ENCODE measurements around the gene HOXB5. TPM values are rescaled to one million over a fixed set of nuclear protein-coding genes. Genes with fewer than 3 reads are reported as not detected.

HOXB5 gene
- total and polyA plus RNA-seq, 12 donors, result 0.06 to 0.18 (median 0.15) TPM; not detected in 9

DNA sequence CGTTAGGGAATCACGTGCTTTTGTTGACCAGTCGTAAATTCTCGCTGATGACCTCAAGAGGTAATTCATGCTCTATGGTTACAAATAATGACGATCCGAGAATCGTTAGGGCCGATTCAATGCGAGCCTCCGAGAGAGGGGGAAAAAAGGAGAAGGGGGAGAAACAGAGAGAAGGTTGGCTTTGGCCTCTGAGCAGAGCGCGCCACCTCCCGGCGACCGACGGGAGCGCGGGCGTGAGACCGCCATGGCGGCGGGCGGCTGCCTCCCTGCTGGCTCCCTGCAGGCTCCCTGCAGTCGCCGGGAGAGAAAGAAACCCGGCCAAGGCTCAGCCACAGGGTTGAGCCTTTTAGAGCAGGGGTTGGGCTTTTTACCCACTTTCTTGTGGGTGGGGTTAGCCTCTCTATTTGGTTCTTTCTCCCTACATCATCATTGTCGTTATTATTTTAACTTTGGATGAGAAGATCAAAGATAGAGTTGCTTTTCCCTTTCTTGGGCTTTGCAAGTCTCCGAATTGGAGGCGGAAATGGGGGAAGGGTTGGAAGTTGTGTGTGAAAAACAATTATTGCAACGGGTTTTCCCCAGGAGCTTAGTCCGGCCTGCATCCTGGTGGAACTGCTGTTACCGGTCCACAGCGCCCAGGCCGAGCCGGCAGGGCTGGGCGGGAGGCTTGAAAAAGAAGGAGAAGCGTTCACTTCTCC is 410 bp upstream of the HOXB5 start:
- no peaks in the 10 kb centered on the region for H3K9me3 ChIP-seq
- 6 to 8% methylated on average over 37 of the region's 37 CpGs for WGBS, 2 donors
- no peaks in the 10 kb centered on the region for H3K36me3 ChIP-seq
- peaks cover 55 to 100% (median 100%) of the 10 kb centered on the region in 7 donors for H3K27me3 ChIP-seq
- intact Hi-C loops (cut with DNase I), result loop anchor here in 6 of 10 donors (5.0 to 10.0 kb wide), 5 partner anchors 102 to 259 kb away; no protein-coding TSS in a partner anchor
- peak in 6 of 8 donors; percentile 39 to 72 (median 52) for ATAC-seq
- peak; percentile 32 to 76 for DNase-seq
- TF ChIP-seq, protein P1, sequence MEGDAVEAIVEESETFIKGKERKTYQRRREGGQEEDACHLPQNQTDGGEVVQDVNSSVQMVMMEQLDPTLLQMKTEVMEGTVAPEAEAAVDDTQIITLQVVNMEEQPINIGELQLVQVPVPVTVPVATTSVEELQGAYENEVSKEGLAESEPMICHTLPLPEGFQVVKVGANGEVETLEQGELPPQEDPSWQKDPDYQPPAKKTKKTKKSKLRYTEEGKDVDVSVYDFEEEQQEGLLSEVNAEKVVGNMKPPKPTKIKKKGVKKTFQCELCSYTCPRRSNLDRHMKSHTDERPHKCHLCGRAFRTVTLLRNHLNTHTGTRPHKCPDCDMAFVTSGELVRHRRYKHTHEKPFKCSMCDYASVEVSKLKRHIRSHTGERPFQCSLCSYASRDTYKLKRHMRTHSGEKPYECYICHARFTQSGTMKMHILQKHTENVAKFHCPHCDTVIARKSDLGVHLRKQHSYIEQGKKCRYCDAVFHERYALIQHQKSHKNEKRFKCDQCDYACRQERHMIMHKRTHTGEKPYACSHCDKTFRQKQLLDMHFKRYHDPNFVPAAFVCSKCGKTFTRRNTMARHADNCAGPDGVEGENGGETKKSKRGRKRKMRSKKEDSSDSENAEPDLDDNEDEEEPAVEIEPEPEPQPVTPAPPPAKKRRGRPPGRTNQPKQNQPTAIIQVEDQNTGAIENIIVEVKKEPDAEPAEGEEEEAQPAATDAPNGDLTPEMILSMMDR (IDR thresholded peaks at IDR 0.05), result peak; percentile 63 to 92 (median 78)
- H3K4me3 ChIP-seq, result peak overlapping the region in 3 of 10 donors; percentile 36 to 40 (median 38)
- H3K27ac ChIP-seq, result peak overlapping the region in 1 of 10 donors; percentile 6
- peaks cover 3 to 52% (median 22%) of the 10 kb centered on the region in 9 donors for H3K4me1 ChIP-seq

DNA sequence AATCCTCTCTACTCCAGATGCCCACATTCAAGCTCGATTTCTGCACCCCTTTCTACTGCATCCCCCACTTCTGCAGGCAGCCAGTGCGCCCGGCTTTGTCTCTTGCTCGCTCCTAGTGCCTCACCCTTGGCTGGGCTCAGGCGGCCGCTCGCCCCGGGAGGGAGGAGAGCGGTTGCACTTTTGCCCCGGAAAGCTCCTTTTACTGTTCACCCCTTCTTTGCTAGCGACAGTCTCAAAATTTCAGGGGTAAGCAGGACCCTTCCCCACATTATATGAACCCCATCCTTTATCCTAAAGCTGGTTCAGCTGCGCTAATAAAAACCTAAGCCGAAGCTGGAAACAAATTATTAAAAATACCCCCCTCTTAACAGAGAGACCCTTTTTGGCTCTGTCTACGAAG is 1.0 kb downstream of the HOXB5 start:
- no peak for ATAC-seq
- Histone ChIP-seq H3K27ac (no peak overlapping the region), H3K4me3 (peak overlapping the region in 3 of 10 donors; percentile 14 to 40 (median 38)), H3K4me1 (peaks cover 2 to 43% (median 14%) of the 10 kb centered on the region in 9 donors), H3K36me3 (no peaks in the 10 kb centered on the region), H3K9me3 (no peaks in the 10 kb centered on the region), H3K27me3 (peaks cover 53 to 100% (median 100%) of the 10 kb centered on the region in 7 donors)
- intact Hi-C loops (cut with DNase I), result loop anchor here in 6 of 10 donors (5.0 to 10.0 kb wide), 5 partner anchors 100 to 258 kb away; no protein-coding TSS in a partner anchor
- 9 to 19% methylated on average over 14 of the region's 14 CpGs for WGBS, 2 donors
- DNase-seq, result no peak
- TF ChIP-seq, protein P1 (IDR thresholded peaks at IDR 0.05), result no peak

DNA sequence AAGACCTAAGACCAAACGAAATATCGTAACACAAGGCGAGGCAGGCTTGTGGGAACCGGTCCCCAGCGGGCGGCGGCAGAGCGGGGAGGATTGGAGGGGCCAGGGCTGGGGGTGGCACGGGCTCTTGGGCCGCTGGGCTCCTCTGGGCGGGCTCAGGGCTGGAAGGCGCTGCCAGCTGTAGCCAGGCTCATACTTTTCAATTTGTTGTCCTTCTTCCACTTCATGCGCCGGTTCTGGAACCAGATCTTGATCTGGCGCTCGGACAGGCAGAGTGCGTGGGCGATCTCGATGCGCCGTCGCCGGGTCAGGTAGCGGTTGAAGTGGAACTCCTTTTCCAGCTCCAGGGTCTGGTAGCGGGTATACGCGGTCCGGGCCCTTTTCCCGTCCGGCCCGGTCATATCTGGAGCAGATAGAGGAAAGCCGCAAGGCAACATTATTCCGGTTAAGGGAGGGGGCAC is 1.5 kb downstream of the HOXB5 start:
- DNase-seq, result no peak
- TF ChIP-seq, protein P1 (IDR thresholded peaks at IDR 0.05), result no peak
- Histone ChIP-seq H3K4me1 (peaks cover 0 to 43% (median 10%) of the 10 kb centered on the region in 9 donors), H3K4me3 (peak overlapping the region in 2 of 10 donors; percentile 14 to 40), H3K27me3 (peaks cover 52 to 100% (median 100%) of the 10 kb centered on the region in 7 donors), H3K36me3 (no peaks in the 10 kb centered on the region), H3K9me3 (no peaks in the 10 kb centered on the region), H3K27ac (no peak overlapping the region)
- 18 to 22% methylated on average over 33 of the region's 33 CpGs for WGBS, 2 donors
- ATAC-seq, result no peak
- intact Hi-C loops (cut with DNase I), result loop anchor here in 6 of 10 donors (5.0 to 10.0 kb wide), 5 partner anchors 100 to 257 kb away; no protein-coding TSS in a partner anchor

DNA sequence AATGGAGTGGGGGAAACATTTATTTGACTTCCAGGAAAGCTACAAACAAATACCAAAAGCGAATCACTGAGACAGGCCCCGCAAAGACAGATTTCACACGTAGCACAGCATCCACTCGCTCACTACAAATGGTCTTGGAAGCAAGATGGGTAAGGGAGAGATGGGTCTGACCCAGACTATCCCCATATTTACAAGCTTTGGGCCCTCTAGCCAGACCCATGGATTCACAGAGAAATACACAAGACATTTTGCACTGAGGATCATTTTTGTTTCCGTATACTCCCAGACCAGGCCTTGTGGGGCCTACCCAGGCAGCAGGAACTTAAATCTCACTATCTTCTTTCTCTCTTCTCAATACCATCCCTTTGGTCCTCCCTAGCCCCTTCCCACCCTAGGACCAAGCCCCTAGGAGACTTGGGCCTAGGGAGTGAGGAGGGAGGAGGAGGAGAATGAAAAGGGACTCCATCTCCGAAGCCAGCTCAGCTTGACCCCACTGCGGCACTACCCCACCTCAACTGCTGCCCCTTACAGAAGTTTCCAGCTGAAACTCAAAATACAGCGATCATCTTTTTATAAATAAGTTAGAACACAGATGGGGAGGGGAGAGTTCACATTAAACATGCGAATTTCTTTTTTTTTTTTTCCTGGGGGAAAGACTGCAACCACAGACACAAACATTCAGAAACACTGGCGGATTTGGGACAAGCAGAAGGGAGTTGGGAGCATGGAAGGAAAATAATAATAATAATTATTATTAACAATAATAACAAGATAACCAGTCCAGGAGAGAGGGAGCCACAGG is 2.1 kb downstream of the HOXB5 start:
- H3K4me1 ChIP-seq, result peaks cover 0 to 43% (median 10%) of the 10 kb centered on the region in 9 donors
- H3K27ac ChIP-seq, result no peak overlapping the region
- H3K9me3 ChIP-seq, result no peaks in the 10 kb centered on the region
- peaks cover 50 to 100% (median 100%) of the 10 kb centered on the region in 7 donors for H3K27me3 ChIP-seq
- intact Hi-C loops (cut with DNase I), result loop anchor here in 6 of 10 donors (5.0 to 10.0 kb wide), 5 partner anchors 99 to 257 kb away; no protein-coding TSS in a partner anchor
- ATAC-seq, result no peak
- H3K36me3 ChIP-seq, result no peaks in the 10 kb centered on the region
- no peak overlapping the region for H3K4me3 ChIP-seq
- DNase-seq, result no peak
- TF ChIP-seq, protein P1 (IDR thresholded peaks at IDR 0.05), result no peak
- WGBS, 2 donors, result 83 to 85% methylated on average over 10 of the region's 10 CpGs
